GM15510 (cell line): ENCODE measurements around the gene KCNJ15.

ENCODE experiments used
- POLR2A ChIP-seq: IDR thresholded peaks from 3 replicates; pipeline ENCODE4 v1.6.1; 2011; ENCODE audit warnings: borderline replicate concordance; ENCODE audit not compliant: insufficient read length; ENCODE audit errors: extremely low read depth

Gene KCNJ15

GRCh38 chr21:38297871-38298270, 41.1 kb downstream of the KCNJ15 start:
- no peak for TF ChIP-seq POLR2A

GRCh38 chr21:38298832-38299231, 42.0 kb downstream of the KCNJ15 start:
- no peak for TF ChIP-seq POLR2A

GRCh38 chr21:38299671-38300070, 42.9 kb downstream of the KCNJ15 start:
- TF ChIP-seq POLR2A: no peak

- TF ChIP-seq POLR2A: no peak
Measured at GRCh38 chr21:38300141-38300578, 43.4 kb downstream of the KCNJ15 start.

- TF ChIP-seq POLR2A: no peak
Measured at GRCh38 chr21:38301321-38302214, 44.8 kb downstream of the KCNJ15 start.

- TF ChIP-seq POLR2A: no peak
Measured at GRCh38 chr21:38303300-38303699, 46.5 kb downstream of the KCNJ15 start.

- no peak for TF ChIP-seq POLR2A
Measured at GRCh38 chr21:38306433-38307141, 49.8 kb downstream of the KCNJ15 start.

GRCh38 chr21:38307771-38308531, 51.2 kb downstream of the KCNJ15 start:
- no peak for TF ChIP-seq POLR2A

- no peak for TF ChIP-seq POLR2A
Measured at GRCh38 chr21:38308532-38309119, 51.8 kb downstream of the KCNJ15 start.

- no peak for TF ChIP-seq POLR2A
Measured at GRCh38 chr21:38310646-38311485, 54.1 kb downstream of the KCNJ15 start.

- no peak for TF ChIP-seq POLR2A
Measured at GRCh38 chr21:38311765-38312164, 55.0 kb downstream of the KCNJ15 start.

- no peak for TF ChIP-seq POLR2A
Measured at GRCh38 chr21:38312822-38313221, 56.0 kb downstream of the KCNJ15 start.

GRCh38 chr21:38314558-38314957, 57.8 kb downstream of the KCNJ15 start:
- TF ChIP-seq POLR2A: no peak

- TF ChIP-seq POLR2A: no peak
Measured at GRCh38 chr21:38315122-38315521, 58.3 kb downstream of the KCNJ15 start.

GRCh38 chr21:38319781-38320180, 63.0 kb downstream of the KCNJ15 start:
- no peak for TF ChIP-seq POLR2A

- TF ChIP-seq POLR2A: no peak
Measured at GRCh38 chr21:38321568-38321967, 64.8 kb downstream of the KCNJ15 start.
